PC-9 (cell line): Measurements from ENCODE around the gene WBP1. TPM values are rescaled to one million over a fixed set of nuclear protein-coding genes. Genes with fewer than 3 reads are reported as not detected.
A peak's percentile ranks its signal among the peaks of the same experiment; 100 is the strongest.

Experiments used
- BruUV-seq: library from RNA; stranded (reverse); fragments of 400-500 nt; replicated peaks from 2 replicates; lab custom pipeline; 2021; lab: Mats Ljungman, UMichigan
- CTCF ChIA-PET: fragments of 300-600 bp; sonication (Branson Sonifier 250); formaldehyde crosslinking; loops from one replicate; lab custom pipeline; 2022; ENCODE audit warnings: antibody characterized with exemption; lab: Charles Lee
- POLR2A ChIA-PET: fragments of 300-600 bp; sonication (Branson Sonifier 250); formaldehyde crosslinking; loops from one replicate; lab custom pipeline; 2022; ENCODE audit warnings: antibody characterized with exemption; ENCODE audit not compliant: unreplicated experiment; lab: Charles Lee
- DNase-seq, 2 experiments: peaks; one replicate each; pipeline versions ENCODE4 v3.0.0 to v3.0.0-alpha.2; 2015 to 2022; ENCODE audit warnings: mixed read lengths in 1 of 2
- H2AFZ ChIP-seq: fragments of 200-600 bp; sonication (generic); 2 replicates; pipeline ENCODE4 v1.8.1; 2017; ENCODE audit warnings: antibody characterized with exemption
- H3F3A ChIP-seq: fragments of 200-600 bp; sonication (generic); 2 replicates; pipeline ENCODE4 v1.8.1; 2017; ENCODE audit warnings: antibody characterized with exemption, mild to moderate bottlenecking, low read depth; ENCODE audit not compliant: insufficient read depth
- H3K27ac ChIP-seq: fragments of 200-600 bp; sonication (generic); 2 replicates; pipeline ENCODE4 v1.6.1; 2016; ENCODE audit warnings: mixed run types
- H3K27me3 ChIP-seq: fragments of 200-600 bp; sonication (generic); 2 replicates; pipeline ENCODE4 v1.6.1; 2016; ENCODE audit warnings: low read depth, mixed run types; ENCODE audit not compliant: insufficient read depth
- H3K36me3 ChIP-seq: fragments of 200-600 bp; sonication (generic); 2 replicates; pipeline ENCODE4 v1.6.1; 2016; ENCODE audit warnings: low read depth, mixed run types
- H3K4me1 ChIP-seq: fragments of 200-600 bp; sonication (generic); replicated peaks from 2 replicates; pipeline ENCODE4 v1.6.1; 2016; ENCODE audit warnings: mixed run types; ENCODE audit not compliant: insufficient read depth
- H3K4me2 ChIP-seq: fragments of 200-600 bp; sonication (generic); 2 replicates; pipeline ENCODE4 v1.6.1; 2017; ENCODE audit warnings: mixed run types
- H3K4me3 ChIP-seq: fragments of 200-600 bp; sonication (generic); 2 replicates; pipeline ENCODE4 v1.6.1; 2016; ENCODE audit warnings: mixed run types
- H3K79me2 ChIP-seq: fragments of 200-600 bp; sonication (generic); 2 replicates; pipeline ENCODE4 v1.6.1; 2017; ENCODE audit warnings: low read depth, mixed run types
- H3K9me2 ChIP-seq: fragments of 200-600 bp; sonication (generic); 2 replicates; pipeline ENCODE4 v1.8.1; 2017; ENCODE audit warnings: mild to moderate bottlenecking; ENCODE audit not compliant: insufficient read depth
- H3K9me3 ChIP-seq: fragments of 200-600 bp; sonication (generic); 2 replicates; pipeline ENCODE4 v1.8.1; 2016; ENCODE audit warnings: low read depth; ENCODE audit not compliant: insufficient read depth
- H4K20me1 ChIP-seq: fragments of 200-600 bp; sonication (generic); 2 replicates; pipeline ENCODE4 v1.8.1; 2017; ENCODE audit not compliant: insufficient read depth
- CTCF ChIP-seq: fragments of 200-600 bp; sonication (generic); conservative IDR thresholded peaks from 2 replicates; pipeline ENCODE4 v1.6.1; 2017; ENCODE audit warnings: mixed run types, antibody characterized with exemption, mild to moderate bottlenecking, moderate library complexity
- EZH2 ChIP-seq: fragments of 200-600 bp; sonication (generic); IDR thresholded peaks from 2 replicates; pipeline ENCODE4 v1.8.0; 2017; ENCODE audit warnings: antibody characterized with exemption, low read depth
- intact Hi-C: fragments of 100-400 bp; cut with micrococcal nuclease; formaldehyde crosslinking; loops from one replicate; pipeline ENCODE4 v1.10.0; 2022; ENCODE audit not compliant: unreplicated experiment
- total RNA-seq: library from RNA; stranded (reverse); gene quantifications from 2 replicates; pipeline ENCODE4 v1.2.3, GENCODE V29; 2021

The WBP1 gene
- total RNA-seq, 1 experiment from 2014 or later: 68.0 TPM

DNA sequence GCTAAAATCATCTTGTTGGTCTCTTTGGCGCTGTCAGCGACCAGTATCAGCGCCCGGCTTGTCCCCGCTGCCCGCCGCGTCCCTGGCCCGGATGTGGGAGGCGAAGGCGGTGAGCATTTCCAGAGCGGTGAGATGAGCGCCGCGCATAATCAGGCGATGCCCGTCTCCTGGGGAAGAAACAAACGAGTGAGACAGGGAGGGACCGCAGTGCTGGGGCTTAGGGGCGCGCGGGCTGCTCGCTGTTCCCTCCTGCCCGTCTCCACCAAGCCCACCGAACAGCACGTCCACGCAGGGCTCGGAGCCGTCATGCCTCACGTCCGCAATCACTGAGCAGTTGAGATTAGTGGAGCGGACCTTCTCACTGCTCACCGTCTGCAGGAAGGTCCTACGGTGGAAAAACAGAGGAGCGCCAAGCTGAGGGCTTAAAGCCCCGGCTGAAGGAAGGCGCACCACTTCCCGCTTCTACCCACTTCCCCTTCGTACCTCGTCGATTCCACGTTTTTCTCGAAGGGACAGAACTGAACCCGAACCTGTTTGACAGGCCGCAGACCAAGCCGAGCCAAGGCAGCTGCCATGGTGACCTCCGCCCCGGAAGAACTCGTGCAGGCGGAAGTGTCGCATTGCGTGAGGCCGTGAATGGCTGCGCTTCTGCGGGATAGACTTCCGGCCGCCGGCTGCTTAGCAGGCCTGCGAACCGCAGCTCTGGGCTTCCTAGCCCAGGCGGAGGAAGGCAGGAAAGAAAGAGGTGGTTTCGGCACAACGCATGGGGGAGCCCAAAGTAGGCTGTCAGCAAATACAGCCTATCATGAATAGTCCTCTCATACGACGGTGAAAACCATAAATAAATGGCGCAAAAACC is 14.1 kb downstream of the WBP1 start, which contains the start of gene MRPL53:
TSS of gene MRPL53 (minus strand) at position 595 of the 859 bp plus-strand sequence. CDS start at position 575, 20 bp downstream.
- H3K4me1 ChIP-seq: peaks cover 9% of the 10 kb centered on the region
- 0 out of 2 replicates have a peak, but pooled peaks cover 3% of the 10 kb centered on the region for H3K79me2 ChIP-seq
- H3F3A ChIP-seq: peaks cover 66% of the 10 kb centered on the region
- peak within 1 kb of the TSS; percentile 95 for H3K4me2 ChIP-seq
- TF ChIP-seq CTCF (no peak), EZH2 (no peak)
- no peaks in the 10 kb centered on the region for H4K20me1 ChIP-seq
- BruUV-seq: TSS peak; percentile 76
- intact Hi-C loops: no loop called here
- no peaks in the 10 kb centered on the region for H3K9me2 ChIP-seq
- DNase-seq: peak; percentile 91 to 93
- POLR2A ChIA-PET: interaction anchor here (1.3 kb wide), 1 partner anchor 14 kb away, joined by 7 read pairs; the partner anchor contains the start of gene WBP1
- H2AFZ ChIP-seq: peak within 1 kb of the TSS; percentile 93
- no peaks in the 10 kb centered on the region for H3K27me3 ChIP-seq
- H3K9me3 ChIP-seq: no peaks in the 10 kb centered on the region
- no peaks in the 10 kb centered on the region for H3K36me3 ChIP-seq
- H3K4me3 ChIP-seq: peak within 1 kb of the TSS; percentile 89
- peak within 1 kb of the TSS; percentile 74 for H3K27ac ChIP-seq
- CTCF ChIA-PET: interaction anchor here (0.6 kb wide), 1 partner anchor 82 kb away, joined by 13 read pairs; the partner anchor contains the start of gene LOXL3

GRCh38 chr2:74472945-74473258 is 14.7 kb downstream of the WBP1 start:
- Histone ChIP-seq H3K4me2 (peak overlapping the region; percentile 95), H3K9me3 (no peaks in the 10 kb centered on the region), H3K9me2 (no peaks in the 10 kb centered on the region), H3K4me3 (peak overlapping the region; percentile 89), H3K36me3 (no peaks in the 10 kb centered on the region), H3F3A (peaks cover 64% of the 10 kb centered on the region), H3K27me3 (no peaks in the 10 kb centered on the region), H4K20me1 (no peaks in the 10 kb centered on the region), H2AFZ (peak overlapping the region; percentile 93), H3K4me1 (peaks cover 9% of the 10 kb centered on the region), H3K79me2 (0 out of 2 replicates have a peak, but pooled peaks cover 3% of the 10 kb centered on the region), H3K27ac (peak overlapping the region; percentile 74)
- TF ChIP-seq CTCF: no peak
- no peak for TF ChIP-seq EZH2
- intact Hi-C loops: no loop called here
- peak in 1 of 2 experiments; percentile 28 for DNase-seq
- TSS peak; percentile 82 for BruUV-seq
- ChIA-PET CTCF (interaction anchor here (0.6 kb wide), 1 partner anchor 81 kb away, joined by 13 read pairs; the partner anchor contains the start of gene LOXL3), POLR2A (interaction anchor here (0.6 to 1.3 kb wide), 2 partner anchors 15 to 181 kb away, joined by 3 to 7 read pairs; partner anchors contain the start of genes SEMA4F and WBP1)

DNA sequence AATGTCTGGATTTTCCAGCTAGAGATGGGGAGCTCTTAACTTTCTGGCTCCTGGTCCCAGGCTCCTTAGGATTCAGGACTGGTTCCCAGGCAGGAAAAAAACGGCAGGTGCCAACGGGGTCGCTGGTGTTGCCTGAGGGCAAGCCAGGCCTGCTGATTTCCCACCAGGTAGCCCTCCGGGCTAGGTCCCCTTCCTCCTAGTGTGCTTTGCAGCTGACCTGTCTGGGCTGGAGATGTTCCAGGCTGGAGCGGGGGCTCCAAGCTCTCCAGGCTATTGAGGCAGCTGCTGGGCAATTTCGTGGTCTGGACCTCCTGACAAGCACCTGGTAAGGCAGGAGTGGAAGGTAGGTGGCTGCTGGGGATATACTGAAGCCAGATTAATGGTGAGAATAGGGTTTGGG is 16.2 kb downstream of the WBP1 start:
- Histone ChIP-seq H2AFZ (no peak overlapping the region), H3K4me3 (no peak overlapping the region), H3K79me2 (0 out of 2 replicates have a peak, but pooled peaks cover 3% of the 10 kb centered on the region), H3K9me2 (no peaks in the 10 kb centered on the region), H3K36me3 (peaks cover under 1% of the 10 kb centered on the region; the same call in 1 of the 2 replicates), H3K4me1 (peaks cover 9% of the 10 kb centered on the region), H3K27me3 (no peaks in the 10 kb centered on the region), H4K20me1 (no peaks in the 10 kb centered on the region), H3K9me3 (no peaks in the 10 kb centered on the region), H3K4me2 (no peak overlapping the region), H3F3A (peaks cover 66% of the 10 kb centered on the region), H3K27ac (no peak overlapping the region)
- no TSS peak for BruUV-seq
- DNase-seq: no peak
- ChIA-PET POLR2A (no interaction called here), CTCF (no interaction called here)
- intact Hi-C loops: no loop called here
- no peak for TF ChIP-seq EZH2
- no peak for TF ChIP-seq CTCF
